K562 (cell line): ENCODE data around the gene OTOGL. TPM values are rescaled to one million over a fixed set of nuclear protein-coding genes. Genes with fewer than 3 reads are reported as not detected.

ENCODE experiments used
- ARNT ChIP-seq, 2 experiments: fragments of 450-650 bp; IDR thresholded peaks; 2 replicates each; pipeline ENCODE4 v1.6.1; 2016; ENCODE audit warnings: mild to moderate bottlenecking in 1 of 2
- DMBX1 ChIP-seq: fragments of 250-450 bp; sonication (Bioruptor Pico); IDR thresholded peaks from 2 replicates; pipeline ENCODE4 v1.8.0; 2022; ENCODE audit warnings: inconsistent platforms, mild to moderate bottlenecking, moderate library complexity, borderline replicate concordance
- PHF21A ChIP-seq: fragments of 450-650 bp; IDR thresholded peaks from 2 replicates; pipeline ENCODE4 v1.6.1; 2017; ENCODE audit warnings: low read depth, borderline replicate concordance
- POLR3G ChIP-seq: IDR thresholded peaks from 2 replicates; pipeline ENCODE4 v1.6.1; 2011; ENCODE audit not compliant: insufficient read length, insufficient replicate concordance; ENCODE audit errors: extremely low read depth
- PRPF4 ChIP-seq: fragments of 200-400 bp; formaldehyde crosslinking; IDR thresholded peaks from one replicate; pipeline ENCODE4 v1.6.1; 2017; ENCODE audit warnings: low read length, low read depth, mild to moderate bottlenecking; ENCODE audit not compliant: insufficient read depth, poor library complexity, severe bottlenecking
- SRSF9 ChIP-seq: fragments of 200-400 bp; formaldehyde crosslinking; IDR thresholded peaks from 2 replicates; pipeline ENCODE4 v1.6.1; 2017; ENCODE audit warnings: low read depth, low read length, borderline replicate concordance
- ZKSCAN1 ChIP-seq: fragments of 150-350 bp; IDR thresholded peaks from 2 replicates; pipeline ENCODE4 v1.6.1; 2016; ENCODE audit warnings: low read depth, low read length
- polyA plus RNA-seq, 8 experiments: library from polyadenylated mRNA; depleted of rRNA in 4 of 8; stranded (reverse) in 5 of 8; unstranded in 3 of 8; fragments of >200 nt; fragmentation: Nextera tagmentation in 2 of 8; fragmentation: Illumina TruSeq in 1 of 8; extraction: Ambion mirVana in 2 of 8; extraction: Trizol in 1 of 8; gene quantifications; 2 replicates each; pipeline versions ENCODE4 v1.2.1 to v1.2.3, GENCODE V29; 2011 to 2014; ENCODE audit warnings: inconsistent platforms in 1 of 8, missing spikeins in 1 of 8
- total RNA-seq, 7 experiments: library from RNA; depleted of rRNA in 6 of 7; stranded (reverse); fragments of >200 nt in 6 of 7; fragmentation: Illumina TruSeq in 2 of 7; extraction: Trizol in 2 of 7; gene quantifications; 2 replicates each; pipeline versions ENCODE4 v1.2.1 to v1.2.3, GENCODE V29; 2011 to 2021; ENCODE audit warnings: low replicate concordance in 1 of 7
- TF ChIP-seq, protein P1 (sequence below), 2 experiments: IDR thresholded peaks; 2 replicates each; pipeline ENCODE4 v1.6.1; 2012; ENCODE audit warnings: improper control_type of control experiment in 2 of 2, low read depth in 2 of 2, low read length in 2 of 2, borderline replicate concordance in 1 of 2
- TF ChIP-seq, protein P2 (sequence below): fragments of 250-450 bp; sonication (Bioruptor Pico); IDR thresholded peaks from 2 replicates; pipeline ENCODE4 v1.6.1; 2021; ENCODE audit warnings: mild to moderate bottlenecking
- TF ChIP-seq, protein P3 (sequence below), 2 experiments: fragments of 450-650 bp; formaldehyde crosslinking in 1 of 2; IDR thresholded peaks; 2 replicates each; pipeline versions ENCODE4 v1.4.0 to v1.6.1; 2014 to 2020; ENCODE audit warnings: mild to moderate bottlenecking in 2 of 2, borderline replicate concordance in 1 of 2, low read depth in 1 of 2

Gene OTOGL
- total and polyA plus RNA-seq, 9 of the 15 experiments (the other 6 are each of a cell fraction or from before 2014, with no cell fraction given), result 0.02 to 0.03 TPM; not detected in 7

DNA sequence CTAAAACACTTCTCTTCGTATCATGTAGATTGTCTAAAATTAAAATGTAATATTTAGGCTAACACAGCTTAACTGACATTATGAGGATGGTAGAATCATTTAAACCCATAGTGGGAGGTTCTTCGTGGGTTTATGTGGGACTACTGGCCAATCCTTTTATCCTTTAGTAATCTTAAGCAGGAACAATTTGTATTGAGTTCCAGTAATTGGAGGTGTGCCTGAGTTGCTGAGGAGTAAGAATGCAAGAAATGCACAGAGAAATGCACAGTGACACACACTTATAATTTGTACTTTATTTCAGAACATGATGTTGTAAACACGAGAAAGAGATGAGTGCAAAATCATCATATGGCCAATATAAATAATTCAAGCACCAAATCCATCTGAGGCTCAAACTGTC lies 22.3 kb downstream of the OTOGL start (continued):
- TF ChIP-seq, protein P1, sequence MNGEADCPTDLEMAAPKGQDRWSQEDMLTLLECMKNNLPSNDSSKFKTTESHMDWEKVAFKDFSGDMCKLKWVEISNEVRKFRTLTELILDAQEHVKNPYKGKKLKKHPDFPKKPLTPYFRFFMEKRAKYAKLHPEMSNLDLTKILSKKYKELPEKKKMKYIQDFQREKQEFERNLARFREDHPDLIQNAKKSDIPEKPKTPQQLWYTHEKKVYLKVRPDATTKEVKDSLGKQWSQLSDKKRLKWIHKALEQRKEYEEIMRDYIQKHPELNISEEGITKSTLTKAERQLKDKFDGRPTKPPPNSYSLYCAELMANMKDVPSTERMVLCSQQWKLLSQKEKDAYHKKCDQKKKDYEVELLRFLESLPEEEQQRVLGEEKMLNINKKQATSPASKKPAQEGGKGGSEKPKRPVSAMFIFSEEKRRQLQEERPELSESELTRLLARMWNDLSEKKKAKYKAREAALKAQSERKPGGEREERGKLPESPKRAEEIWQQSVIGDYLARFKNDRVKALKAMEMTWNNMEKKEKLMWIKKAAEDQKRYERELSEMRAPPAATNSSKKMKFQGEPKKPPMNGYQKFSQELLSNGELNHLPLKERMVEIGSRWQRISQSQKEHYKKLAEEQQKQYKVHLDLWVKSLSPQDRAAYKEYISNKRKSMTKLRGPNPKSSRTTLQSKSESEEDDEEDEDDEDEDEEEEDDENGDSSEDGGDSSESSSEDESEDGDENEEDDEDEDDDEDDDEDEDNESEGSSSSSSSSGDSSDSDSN (IDR thresholded peaks at IDR 0.05; ENCODE audit: borderline replicate concordance in 1 of 2, low read depth in 2 of 2, low read length in 2 of 2), result no peak
- TF ChIP-seq PRPF4, result no peak
- TF ChIP-seq, protein P2, sequence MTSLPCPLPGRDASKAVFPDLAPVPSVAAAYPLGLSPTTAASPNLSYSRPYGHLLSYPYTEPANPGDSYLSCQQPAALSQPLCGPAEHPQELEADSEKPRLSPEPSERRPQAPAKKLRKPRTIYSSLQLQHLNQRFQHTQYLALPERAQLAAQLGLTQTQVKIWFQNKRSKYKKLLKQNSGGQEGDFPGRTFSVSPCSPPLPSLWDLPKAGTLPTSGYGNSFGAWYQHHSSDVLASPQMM, result no peak
- TF ChIP-seq ZKSCAN1, result no peak
- TF ChIP-seq ARNT (IDR thresholded peaks at IDR 0.05), result no peak
- no peak for TF ChIP-seq POLR3G
- no peak for TF ChIP-seq PHF21A
- TF ChIP-seq, protein P3, sequence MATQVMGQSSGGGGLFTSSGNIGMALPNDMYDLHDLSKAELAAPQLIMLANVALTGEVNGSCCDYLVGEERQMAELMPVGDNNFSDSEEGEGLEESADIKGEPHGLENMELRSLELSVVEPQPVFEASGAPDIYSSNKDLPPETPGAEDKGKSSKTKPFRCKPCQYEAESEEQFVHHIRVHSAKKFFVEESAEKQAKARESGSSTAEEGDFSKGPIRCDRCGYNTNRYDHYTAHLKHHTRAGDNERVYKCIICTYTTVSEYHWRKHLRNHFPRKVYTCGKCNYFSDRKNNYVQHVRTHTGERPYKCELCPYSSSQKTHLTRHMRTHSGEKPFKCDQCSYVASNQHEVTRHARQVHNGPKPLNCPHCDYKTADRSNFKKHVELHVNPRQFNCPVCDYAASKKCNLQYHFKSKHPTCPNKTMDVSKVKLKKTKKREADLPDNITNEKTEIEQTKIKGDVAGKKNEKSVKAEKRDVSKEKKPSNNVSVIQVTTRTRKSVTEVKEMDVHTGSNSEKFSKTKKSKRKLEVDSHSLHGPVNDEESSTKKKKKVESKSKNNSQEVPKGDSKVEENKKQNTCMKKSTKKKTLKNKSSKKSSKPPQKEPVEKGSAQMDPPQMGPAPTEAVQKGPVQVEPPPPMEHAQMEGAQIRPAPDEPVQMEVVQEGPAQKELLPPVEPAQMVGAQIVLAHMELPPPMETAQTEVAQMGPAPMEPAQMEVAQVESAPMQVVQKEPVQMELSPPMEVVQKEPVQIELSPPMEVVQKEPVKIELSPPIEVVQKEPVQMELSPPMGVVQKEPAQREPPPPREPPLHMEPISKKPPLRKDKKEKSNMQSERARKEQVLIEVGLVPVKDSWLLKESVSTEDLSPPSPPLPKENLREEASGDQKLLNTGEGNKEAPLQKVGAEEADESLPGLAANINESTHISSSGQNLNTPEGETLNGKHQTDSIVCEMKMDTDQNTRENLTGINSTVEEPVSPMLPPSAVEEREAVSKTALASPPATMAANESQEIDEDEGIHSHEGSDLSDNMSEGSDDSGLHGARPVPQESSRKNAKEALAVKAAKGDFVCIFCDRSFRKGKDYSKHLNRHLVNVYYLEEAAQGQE (IDR thresholded peaks at IDR 0.05; ENCODE audit: borderline replicate concordance), result no peak
- TF ChIP-seq, protein P3 (CRISPR knock-in tag; IDR thresholded peaks at IDR 0.05; ENCODE audit: low read depth), result no peak
- no peak for TF ChIP-seq SRSF9
- TF ChIP-seq DMBX1 (CRISPR knock-in tag), result no peak
